Fibroblast of pulmonary artery (primary cell): Measurements from ENCODE around the gene OLFM1.

Experiments
- DNase-seq: peaks from one replicate; pipeline ENCODE4 v3.0.0-alpha.2; 2010; ENCODE audit warnings: low read depth
- H3K4me3 ChIP-seq: replicated peaks from 2 replicates; pipeline ENCODE4 v1.5.1; 2011; ENCODE audit warnings: low read depth, mild to moderate bottlenecking, control low read depth, low read length, moderate library complexity
- TF ChIP-seq, protein P1 (sequence below): IDR thresholded peaks from 2 replicates; pipeline ENCODE4 v1.5.1; 2011; ENCODE audit warnings: mild to moderate bottlenecking, control low read depth, low read length, inconsistent platforms; ENCODE audit errors: missing control alignments

The OLFM1 gene

DNA sequence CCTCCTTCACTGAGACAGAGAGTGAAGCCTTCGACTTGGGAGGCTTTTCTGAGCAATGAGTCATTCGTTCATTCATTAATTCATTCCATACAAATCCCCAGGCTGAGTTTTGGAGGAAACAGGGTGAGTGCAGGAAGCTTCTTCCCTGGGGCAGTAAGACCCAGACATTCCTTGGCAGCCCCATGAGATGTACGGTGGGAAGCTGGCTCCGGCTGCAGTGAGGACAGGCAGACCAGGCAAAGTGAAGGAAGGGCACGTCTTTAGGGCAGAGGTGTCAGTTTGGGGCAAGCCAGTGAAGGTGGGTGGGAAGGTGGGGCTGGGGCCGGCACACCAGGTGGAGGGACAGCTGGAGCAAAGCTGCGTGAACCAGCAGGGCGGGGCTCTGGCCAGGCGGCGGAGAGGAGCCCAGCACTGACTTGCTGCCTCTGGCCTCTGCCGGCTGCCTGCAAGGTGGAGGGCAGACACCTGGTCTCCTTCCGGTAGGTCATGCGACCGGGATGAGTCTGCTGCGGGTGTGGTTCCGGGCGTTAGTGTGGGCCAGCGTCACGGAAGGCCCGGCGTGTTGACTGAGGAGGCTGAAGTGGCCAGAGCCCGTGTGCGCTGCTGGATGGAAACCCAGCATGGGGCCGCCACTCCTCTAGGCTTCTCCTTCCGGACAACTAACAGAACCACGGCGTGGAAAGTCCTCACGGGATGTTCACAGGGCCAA is 16.6 kb downstream of the OLFM1 start:
- TF ChIP-seq, protein P1, sequence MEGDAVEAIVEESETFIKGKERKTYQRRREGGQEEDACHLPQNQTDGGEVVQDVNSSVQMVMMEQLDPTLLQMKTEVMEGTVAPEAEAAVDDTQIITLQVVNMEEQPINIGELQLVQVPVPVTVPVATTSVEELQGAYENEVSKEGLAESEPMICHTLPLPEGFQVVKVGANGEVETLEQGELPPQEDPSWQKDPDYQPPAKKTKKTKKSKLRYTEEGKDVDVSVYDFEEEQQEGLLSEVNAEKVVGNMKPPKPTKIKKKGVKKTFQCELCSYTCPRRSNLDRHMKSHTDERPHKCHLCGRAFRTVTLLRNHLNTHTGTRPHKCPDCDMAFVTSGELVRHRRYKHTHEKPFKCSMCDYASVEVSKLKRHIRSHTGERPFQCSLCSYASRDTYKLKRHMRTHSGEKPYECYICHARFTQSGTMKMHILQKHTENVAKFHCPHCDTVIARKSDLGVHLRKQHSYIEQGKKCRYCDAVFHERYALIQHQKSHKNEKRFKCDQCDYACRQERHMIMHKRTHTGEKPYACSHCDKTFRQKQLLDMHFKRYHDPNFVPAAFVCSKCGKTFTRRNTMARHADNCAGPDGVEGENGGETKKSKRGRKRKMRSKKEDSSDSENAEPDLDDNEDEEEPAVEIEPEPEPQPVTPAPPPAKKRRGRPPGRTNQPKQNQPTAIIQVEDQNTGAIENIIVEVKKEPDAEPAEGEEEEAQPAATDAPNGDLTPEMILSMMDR, result no peak
- no peak for DNase-seq
- no peak overlapping the region for H3K4me3 ChIP-seq

DNA sequence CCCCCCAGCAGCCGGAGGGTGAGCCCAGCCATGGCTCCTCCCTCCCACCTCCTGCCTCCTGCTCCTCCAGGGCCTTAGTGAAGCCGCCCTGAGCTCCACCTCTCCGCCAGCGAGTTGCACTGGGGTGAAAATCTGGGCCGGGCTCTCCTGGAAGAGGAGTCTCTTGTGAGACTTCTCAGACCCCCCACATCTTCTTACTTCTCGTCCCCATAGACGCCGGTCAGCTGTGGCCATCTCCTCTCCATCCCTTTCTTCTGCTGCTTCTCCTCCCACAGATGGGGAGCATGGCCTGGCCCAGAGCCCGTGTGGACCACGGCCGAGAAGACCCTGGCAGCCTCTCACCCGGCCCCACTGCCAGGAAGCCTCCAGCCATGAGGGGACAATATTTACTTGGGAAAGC is 17.3 kb downstream of the OLFM1 start:
- TF ChIP-seq, protein P1, result no peak
- H3K4me3 ChIP-seq, result no peak overlapping the region
- no peak for DNase-seq

DNA sequence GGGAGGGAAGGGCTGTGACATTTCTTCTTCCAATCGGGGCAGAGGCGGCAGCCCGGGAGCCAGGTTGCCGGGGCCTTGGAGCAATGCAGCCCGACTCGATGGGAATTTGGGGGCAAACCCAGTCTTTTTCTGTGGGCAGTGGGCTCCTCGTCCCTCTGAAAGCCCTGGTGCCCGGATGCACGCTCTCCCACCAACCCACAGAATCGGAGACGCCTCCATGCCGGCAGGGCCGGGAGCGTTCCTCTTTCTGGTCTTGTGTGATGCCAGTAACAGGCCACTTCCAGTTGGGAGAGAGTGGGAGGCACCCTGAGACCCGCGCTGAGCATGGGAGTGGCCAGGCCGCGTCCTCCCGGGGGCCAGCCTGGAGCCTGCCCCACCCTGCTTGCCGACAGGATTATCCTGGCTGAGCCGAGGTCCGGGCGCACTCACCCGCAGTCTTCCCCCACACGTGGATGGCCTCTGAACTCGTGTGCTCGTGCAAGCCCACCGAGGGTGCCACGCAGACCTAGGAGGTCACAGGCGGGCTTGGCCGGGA is 17.8 kb downstream of the OLFM1 start:
- H3K4me3 ChIP-seq, result no peak overlapping the region
- TF ChIP-seq, protein P1, result no peak
- no peak for DNase-seq

DNA sequence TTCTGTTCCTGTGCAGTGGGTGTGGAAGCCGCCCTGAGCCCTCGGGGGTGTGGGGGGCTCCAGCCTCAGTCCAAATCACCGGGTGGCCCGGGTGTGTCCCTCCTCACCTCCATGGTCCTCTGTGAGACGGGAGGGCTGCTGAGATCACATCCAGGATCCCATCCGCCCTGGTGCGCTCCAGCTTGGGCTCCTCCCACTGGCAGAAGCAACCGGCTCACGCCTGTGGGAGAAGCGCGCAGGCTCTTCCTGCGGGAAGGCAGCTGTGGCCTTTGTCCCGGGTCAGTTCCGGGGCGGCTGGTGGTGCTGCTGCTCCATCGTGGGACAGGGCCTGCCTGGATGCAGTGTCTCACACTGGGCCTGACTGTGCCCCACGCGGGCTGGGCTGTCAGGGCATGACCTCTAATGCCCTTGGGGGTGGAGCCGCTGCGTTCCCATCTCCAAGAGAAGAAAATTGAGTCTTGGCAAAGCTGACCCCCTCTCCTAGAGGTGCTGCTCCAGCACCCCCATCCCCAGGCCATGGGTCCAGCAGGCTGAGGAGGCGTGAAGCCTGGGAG is 18.5 kb downstream of the OLFM1 start:
- no peak for DNase-seq
- TF ChIP-seq, protein P1, result no peak
- no peak overlapping the region for H3K4me3 ChIP-seq

DNA sequence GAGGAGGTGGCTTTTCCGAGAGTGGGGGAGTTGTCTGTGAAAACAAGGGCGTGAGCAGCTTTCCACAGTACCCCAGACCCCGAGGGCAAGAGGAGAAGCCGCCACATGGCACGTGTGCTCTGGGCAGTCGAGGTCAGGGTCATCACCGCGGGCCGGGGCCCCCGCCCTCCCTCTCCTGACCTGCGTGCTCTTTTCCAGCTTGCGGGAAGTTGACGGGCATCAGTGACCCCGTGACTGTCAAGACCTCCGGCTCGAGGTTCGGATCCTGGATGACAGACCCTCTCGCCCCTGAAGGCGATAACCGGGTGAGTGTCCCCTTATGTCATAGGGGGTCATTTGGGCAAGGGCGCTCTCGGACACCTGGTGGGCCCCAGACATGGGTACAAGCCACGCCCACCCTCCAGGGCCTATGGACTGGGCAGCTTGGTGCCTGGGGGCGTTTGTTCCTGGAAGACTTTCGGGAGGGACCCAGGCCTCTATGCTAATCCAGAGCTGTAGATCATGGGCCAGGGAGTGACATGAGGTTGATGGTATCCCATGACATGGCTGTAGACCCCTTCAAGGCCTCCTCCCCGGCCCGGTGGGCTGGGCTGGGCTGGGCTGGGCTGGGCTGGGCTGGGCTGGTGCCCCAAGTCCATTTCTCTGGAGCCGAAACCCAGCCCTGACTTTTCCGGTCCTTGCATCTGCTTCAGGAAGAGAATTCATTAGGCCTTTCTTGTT is 19.2 kb downstream of the OLFM1 start:
- no peak for DNase-seq
- TF ChIP-seq, protein P1, result no peak
- no peak overlapping the region for H3K4me3 ChIP-seq

DNA sequence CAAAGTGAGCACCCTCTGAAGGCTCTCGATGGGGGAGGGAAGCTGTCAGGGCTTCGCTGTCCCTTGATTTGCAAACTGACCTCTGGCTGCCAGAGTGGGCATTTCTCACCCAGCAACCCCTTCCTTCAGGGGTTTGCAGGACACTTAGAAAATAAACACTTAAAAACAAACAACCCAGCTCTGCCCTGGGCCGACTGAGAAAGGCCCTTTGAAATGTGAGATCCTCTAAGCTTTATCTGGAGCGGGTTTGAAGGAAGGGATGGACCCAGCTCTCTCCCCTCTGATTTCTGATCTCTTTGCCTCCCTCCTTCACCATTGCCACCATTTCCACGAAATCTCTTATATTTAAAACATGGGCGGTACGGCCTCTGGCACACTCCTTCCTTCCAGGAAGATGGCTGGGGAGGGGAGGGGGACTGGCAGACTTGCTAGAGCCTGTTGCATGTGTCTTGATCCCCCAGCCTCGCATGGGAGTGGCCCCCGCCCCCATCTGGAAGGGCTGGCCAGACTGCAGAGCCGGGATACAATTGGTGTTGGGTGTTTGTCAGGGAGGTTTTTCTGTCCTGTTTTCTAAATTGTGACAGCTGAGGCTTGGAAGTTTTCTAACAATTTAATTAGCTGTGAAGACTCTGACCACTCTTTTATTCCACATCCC is 20.2 kb downstream of the OLFM1 start:
- no peak for DNase-seq
- TF ChIP-seq, protein P1, result no peak
- no peak overlapping the region for H3K4me3 ChIP-seq
